ENCODE measurements around the gene SETDB2.

SETDB2 gene

DNA sequence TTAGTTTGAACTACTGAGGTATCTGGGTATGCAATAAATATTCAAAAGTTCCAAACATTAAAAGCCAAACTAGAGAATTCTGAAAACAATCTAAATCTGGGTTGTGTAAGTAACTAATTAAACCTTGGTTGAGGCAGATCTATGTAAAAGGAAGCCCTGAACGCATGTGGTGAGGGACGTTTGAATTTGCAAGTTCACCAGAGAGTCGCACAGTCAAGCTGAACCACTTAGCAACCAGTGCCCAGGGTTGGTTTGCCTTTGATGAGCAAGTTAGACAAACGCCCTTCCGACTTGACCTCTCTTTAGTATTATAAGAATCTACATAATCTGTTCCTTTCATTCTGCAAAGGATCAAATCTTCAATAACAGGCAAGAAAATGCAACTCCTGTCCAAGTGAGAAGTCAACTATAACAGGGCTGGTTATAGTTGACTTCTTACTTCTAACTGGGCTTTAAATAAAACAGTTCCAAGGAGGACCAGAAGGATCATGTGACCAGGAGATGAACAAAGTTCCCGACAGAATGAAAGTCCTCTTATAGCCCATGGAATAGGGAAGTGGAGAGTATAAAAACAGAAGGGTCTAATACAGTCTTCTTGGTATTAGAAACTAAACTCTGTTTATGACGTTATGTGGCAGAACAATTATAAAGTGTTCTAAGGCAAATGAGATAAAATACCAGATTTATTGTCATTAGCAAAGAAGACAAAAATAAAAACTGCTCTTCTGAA, 92.2 kb downstream of the SETDB2 start:
- no peak for DNase-seq

DNA sequence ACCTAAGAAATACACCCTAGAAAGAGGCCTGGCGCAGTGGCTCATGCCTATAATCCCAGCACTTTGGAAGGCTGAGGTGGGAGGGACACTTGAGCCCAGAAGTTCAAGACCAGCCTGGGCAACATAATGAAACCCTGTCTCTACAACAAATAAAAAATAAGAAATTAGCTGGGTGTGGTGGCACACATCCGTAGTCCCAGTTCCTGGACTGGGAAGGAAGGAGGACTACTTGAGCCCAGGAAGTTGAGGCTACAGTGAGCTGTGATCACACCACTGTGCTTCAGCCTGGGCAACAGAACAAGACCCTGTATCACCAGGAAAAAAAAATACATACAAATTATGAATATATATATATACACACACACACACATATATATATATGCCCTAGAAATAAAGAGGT, 94.3 kb downstream of the SETDB2 start:
- no peak for DNase-seq

DNA sequence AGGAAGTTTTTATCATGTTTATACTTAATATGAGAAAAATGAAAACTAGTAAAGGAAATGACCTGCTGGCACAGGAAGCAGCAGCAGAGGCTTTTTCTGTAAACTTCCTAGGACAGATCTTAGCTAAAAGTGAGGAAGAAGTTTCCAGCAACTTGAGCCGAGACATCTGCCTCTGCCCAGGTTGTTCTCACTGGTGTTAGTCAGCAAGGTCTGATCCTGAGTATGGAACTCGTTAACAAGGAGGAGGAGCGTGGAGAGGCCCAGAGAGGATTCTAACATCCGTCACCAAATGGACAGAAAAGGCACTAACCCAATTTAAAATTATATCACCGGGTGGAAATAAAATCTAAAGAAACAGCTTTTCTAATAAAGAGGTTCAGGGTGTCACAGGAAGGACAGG, 95.2 kb downstream of the SETDB2 start:
- no peak for DNase-seq

DNA sequence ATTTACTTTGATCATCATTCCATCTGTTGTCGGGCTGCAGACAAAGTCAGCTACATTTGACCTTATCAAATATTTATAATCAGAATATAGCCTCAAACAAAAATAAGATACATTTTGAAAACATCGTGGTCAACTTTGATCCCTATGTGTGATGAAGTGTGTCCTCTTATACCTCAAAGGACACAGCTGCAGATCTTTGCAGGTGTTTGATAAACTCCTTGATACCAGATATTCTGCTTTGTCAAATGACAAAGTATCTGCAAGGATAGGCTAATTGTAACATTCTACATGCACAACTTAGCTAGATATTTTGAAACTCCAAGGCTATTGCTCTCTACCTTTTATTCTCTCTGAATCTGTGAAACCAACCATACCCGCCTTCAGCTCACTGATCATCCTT, 95.7 kb downstream of the SETDB2 start:
- DNase-seq, result no peak

DNA sequence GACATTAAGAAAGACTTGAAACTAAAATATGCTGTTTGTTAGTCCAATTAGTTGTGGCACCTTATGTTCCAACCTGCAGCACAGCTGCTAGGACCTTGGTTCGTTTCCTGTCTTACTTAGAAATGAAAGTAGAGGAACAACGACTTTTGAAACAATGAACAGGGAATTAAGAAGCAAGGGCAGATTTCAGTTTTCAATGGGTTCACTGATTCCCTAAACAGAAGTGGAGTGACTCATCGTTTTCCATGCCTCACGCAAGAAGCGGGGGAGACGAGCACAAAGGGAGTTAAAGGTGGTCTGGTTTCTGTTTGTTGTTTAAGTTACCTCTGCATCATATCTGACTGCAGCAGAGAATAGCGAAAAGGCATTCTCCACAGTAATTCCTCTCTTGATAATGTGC, 96.5 kb downstream of the SETDB2 start:
- DNase-seq, result no peak

DNA sequence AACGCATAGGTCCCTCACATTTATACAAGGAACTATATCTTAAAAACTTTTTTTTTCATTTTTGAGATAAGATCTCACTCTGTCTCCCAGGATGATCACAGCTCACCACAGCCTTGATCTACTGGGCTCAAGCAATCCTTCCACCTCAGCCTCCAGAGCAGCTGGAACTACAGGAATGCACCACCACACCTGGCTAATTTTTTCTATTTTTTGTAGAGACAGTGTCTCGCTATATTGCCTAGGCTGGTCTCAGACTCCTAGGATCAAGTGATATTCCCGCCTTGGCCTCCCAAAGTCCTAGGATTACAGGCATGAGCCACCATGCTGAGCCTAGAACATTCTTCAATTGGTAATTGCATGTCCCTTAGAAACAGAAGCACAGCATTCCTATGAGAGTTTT, 99.6 kb downstream of the SETDB2 start:
- DNase-seq, result no peak
